Measurements from ENCODE around the gene SLC34A3.

The SLC34A3 gene

DNA sequence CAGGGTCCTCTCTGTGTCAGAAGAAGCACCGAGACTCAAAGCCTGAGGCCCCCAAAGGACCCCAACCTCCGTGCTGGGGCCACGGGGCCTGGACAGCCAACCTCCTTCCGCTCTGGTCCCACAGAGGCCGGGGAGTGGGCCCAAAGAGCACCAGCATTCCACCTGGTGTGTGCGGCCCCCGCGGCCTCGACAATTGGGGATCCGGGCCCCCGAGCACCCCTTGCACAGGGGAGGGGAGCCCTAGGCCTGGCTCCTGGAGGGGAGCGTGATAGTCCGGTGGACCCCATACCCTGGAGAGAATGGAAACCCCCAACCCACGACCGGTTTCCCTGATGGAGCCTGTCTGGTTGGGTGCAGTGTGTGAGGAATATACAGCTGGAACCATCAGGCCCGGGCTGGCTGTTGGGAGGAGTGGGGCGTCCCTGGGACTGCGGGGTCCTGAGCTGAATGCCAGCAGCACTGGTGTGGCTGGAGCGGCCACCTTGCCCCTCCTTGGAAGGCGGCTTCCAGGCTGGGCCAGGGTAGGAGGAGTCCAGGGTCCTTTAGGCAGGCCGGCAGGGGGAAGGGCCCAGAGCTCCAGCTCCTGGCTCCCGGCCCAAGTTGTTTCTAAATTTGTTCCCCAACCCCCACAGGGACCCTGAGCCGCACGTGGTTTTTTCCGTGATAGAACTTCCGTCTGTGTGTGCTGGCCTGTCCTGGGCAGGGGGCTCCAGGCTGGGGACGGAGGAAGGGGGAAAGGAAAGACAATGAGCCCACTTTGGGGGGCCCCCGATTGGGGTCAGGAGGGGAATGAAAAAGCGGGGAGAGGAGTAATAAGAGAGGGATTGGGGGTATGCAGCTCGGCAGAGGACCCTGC is 46.0 kb downstream of the SLC34A3 start:
- DNase-seq = peak; percentile 66 to 80 (median 75)

DNA sequence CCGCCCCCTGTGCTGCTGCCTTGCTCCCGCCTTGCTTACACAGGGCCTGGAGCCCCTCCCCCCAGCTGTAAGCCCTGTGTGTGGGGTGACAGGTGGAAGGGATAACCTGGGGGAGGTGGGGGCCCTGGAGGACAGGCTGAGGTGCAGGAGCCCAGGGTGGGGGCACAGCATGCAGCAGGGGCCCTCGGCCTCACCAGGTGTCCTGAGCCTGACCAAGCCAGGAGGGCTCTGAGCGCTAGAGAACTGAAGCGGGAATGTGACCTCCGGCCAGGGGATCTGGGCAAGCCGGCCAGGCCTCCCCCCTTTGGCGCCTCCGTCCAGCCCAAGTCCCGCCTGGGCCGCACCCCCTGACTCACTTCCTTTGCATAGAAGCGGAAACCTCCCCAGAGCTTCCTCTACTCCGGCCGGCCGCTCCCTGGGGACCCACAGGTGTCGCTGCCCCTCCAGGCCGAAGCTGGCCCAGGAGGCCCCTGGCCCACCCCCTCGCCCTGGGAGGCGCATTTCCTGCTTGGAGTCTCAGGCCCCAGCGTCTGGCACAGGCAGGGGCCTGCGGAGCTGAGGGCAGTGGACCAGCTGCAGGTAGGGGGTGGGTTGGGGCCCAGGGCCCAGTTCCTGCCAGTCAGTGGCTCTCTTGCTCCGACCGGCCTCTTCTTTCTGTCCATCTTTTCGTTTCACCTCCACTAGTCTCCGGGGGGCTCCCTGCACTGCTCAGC is 46.8 kb downstream of the SLC34A3 start, which contains the start of gene TOR4A:
Gene TOR4A (plus strand): TSS at position 398 of the 713 bp plus-strand sequence. CDS start 964 bp downstream, outside the sequence.
- DNase-seq = peak; percentile 84 to 93 (median 92)

DNA sequence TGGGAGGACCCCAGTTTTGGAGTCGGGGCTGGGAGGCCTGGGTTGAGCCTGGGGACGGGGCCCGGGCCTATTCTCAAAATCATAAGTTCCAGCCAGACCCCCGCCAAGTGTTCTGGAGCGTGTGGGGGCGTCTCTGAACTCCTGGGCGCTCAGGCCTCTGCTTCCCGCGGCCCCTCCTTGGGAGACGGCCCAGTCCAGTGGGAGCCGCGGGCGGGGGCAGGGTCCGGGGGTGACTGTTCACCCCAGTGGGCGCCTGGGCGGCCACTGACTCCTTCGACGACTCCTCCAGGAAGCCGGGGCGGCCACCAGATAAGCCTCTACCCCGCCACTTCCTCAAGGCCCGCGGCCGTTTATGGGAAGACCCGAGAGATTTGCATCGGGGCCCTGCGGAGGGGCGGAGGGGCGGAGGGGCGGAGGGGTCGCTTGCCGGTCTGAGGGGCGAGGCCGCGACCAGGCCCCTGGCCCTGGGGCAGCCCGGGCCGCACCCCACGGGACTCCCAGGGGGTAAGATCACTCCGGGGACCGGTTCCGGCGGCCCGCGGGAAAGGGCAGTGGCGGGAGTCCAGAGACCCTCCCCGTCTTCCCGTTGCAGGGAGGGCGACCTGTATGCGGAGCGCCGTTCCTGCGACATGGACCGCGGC is 47.5 kb downstream of the SLC34A3 start:
- DNase-seq = peak; percentile 51 to 76 (median 69)

GRCh38 chr9:137278721-137279711 is 48.3 kb downstream of the SLC34A3 start:
- DNase-seq = no peak

- DNase-seq = no peak
Measured at GRCh38 chr9:137279741-137280473, 49.2 kb downstream of the SLC34A3 start.

- peak in 3 of 4 experiments; percentile 28 to 60 (median 53) for DNase-seq
Measured at GRCh38 chr9:137280474-137281344, 50.0 kb downstream of the SLC34A3 start.

- no peak for DNase-seq
Measured at GRCh38 chr9:137281345-137282116, 50.8 kb downstream of the SLC34A3 start.

Data from suppressor macrophage (primary cell).